ENCODE results near the gene HIPK2. TPM values are rescaled to one million over a fixed set of nuclear protein-coding genes. Genes with fewer than 3 reads are reported as not detected.
"Not testable (repeated sequence)": the region's sequence is repeated elsewhere in the genome, so short reads cannot be mapped to it uniquely, and the experiment has no call there.

The HIPK2 gene
- total and polyA plus RNA-seq, 7 donors: 18.1 to 166 (median 78.5) TPM

- intact Hi-C loops (cut with DNase I): no loop called here
- H3K27me3 ChIP-seq (ENCODE audit: insufficient read depth in 3 of 3, low read length in 2 of 3): no peaks in the 10 kb centered on the region
- TF ChIP-seq CTCF (IDR thresholded peaks at IDR 0.05): peak; percentile 33
- 91 to 93% (median 91%) methylated on average over 10 of the region's 10 CpGs for WGBS, 3 donors
- no peak overlapping the region for H3K27ac ChIP-seq
- no peaks in the 10 kb centered on the region for H3K4me1 ChIP-seq
- ATAC-seq (peak in 3 of 4 donors; percentile 32 to 39 (median 37)), DNase-seq (no peak)
- no peaks in the 10 kb centered on the region for H3K9me3 ChIP-seq
- H3K4me3 ChIP-seq: no peak overlapping the region
- peaks cover 0 to 95% of the 10 kb centered on the region in 2 donors for H3K36me3 ChIP-seq (ENCODE audit: insufficient read depth in 1 of 2, low read depth in 1 of 2)
Measured at GRCh38 chr7:139618482-139619366, 159.1 kb downstream of the HIPK2 start.

- H3K27me3 ChIP-seq (ENCODE audit: insufficient read depth in 3 of 3, low read length in 2 of 3): no peaks in the 10 kb centered on the region
- no peaks in the 10 kb centered on the region for H3K4me1 ChIP-seq
- no peak for ATAC-seq
- DNase-seq: no peak
- peaks cover 5 to 95% of the 10 kb centered on the region in 2 donors for H3K36me3 ChIP-seq (ENCODE audit: insufficient read depth in 1 of 2, low read depth in 1 of 2)
- no peak overlapping the region for H3K27ac ChIP-seq
- TF ChIP-seq CTCF (IDR thresholded peaks at IDR 0.05): no peak
- no peak overlapping the region for H3K4me3 ChIP-seq
- H3K9me3 ChIP-seq: no peaks in the 10 kb centered on the region
- intact Hi-C loops (cut with DNase I): no loop called here
- 80 to 87% (median 82%) methylated on average over 1 of the region's 1 CpG for WGBS, 3 donors
Measured at GRCh38 chr7:139617074-139617473, 160.7 kb downstream of the HIPK2 start.

- intact Hi-C loops (cut with DNase I): no loop called here
- WGBS, 3 donors: 84 to 90% (median 85%) methylated on average over 5 of the region's 5 CpGs
- Histone ChIP-seq H3K4me1 (no peaks in the 10 kb centered on the region), H3K4me3 (no peak overlapping the region), H3K9me3 (no peaks in the 10 kb centered on the region), H3K36me3 (ENCODE audit: insufficient read depth in 1 of 2, low read depth in 1 of 2) (peaks cover 5 to 99% of the 10 kb centered on the region in 2 donors), H3K27me3 (ENCODE audit: insufficient read depth in 3 of 3, low read length in 2 of 3) (no peaks in the 10 kb centered on the region), H3K27ac (no peak overlapping the region)
- no peak for TF ChIP-seq CTCF (IDR thresholded peaks at IDR 0.05)
- ATAC-seq (peak in 1 of 4 donors; percentile 16), DNase-seq (no peak)
Measured at GRCh38 chr7:139614886-139615285, 162.9 kb downstream of the HIPK2 start.

GRCh38 chr7:139613971-139614411, 163.8 kb downstream of the HIPK2 start:
- no peaks in the 10 kb centered on the region for H3K4me1 ChIP-seq
- no peak for DNase-seq
- peaks cover 5 to 98% of the 10 kb centered on the region in 2 donors for H3K36me3 ChIP-seq (ENCODE audit: insufficient read depth in 1 of 2, low read depth in 1 of 2)
- no peak for TF ChIP-seq CTCF (IDR thresholded peaks at IDR 0.05)
- no peak for ATAC-seq
- intact Hi-C loops (cut with DNase I): no loop called here
- no peaks in the 10 kb centered on the region for H3K27me3 ChIP-seq (ENCODE audit: insufficient read depth in 3 of 3, low read length in 2 of 3)
- H3K27ac ChIP-seq: no peak overlapping the region
- no peaks in the 10 kb centered on the region for H3K9me3 ChIP-seq
- no peak overlapping the region for H3K4me3 ChIP-seq
- WGBS, 3 donors: 86 to 89% (median 86%) methylated on average over 10 of the region's 10 CpGs

- H3K27me3 ChIP-seq (ENCODE audit: insufficient read depth in 3 of 3, low read length in 2 of 3); H3K4me3 ChIP-seq; intact Hi-C loops (cut with DNase I); H3K9me3 ChIP-seq; DNase-seq; ATAC-seq; H3K27ac ChIP-seq; H3K4me1 ChIP-seq: not testable (repeated sequence)
- H3K36me3 ChIP-seq (ENCODE audit: insufficient read depth in 1 of 2, low read depth in 1 of 2): peaks cover 5 to 97% of the 10 kb centered on the region in 2 donors
- WGBS, 3 donors: 92 to 98% (median 94%) methylated on average over 2 of the region's 2 CpGs
Measured at GRCh38 chr7:139611556-139611955, 166.2 kb downstream of the HIPK2 start.

All from psoas muscle (tissue), 8 donors.